GM12878 (cell line): ENCODE measurements around the gene CATSPER3. TPM values are rescaled to one million over a fixed set of nuclear protein-coding genes. Genes with fewer than 3 reads are reported as not detected.

Source experiments
- ATAC-seq: fragments of 200-7000 bp; cut with Tn5 transposase; 3 replicates; pipeline ENCODE4 v1.9.1; 2020; ENCODE audit warnings: mild to moderate bottlenecking, moderate library complexity
- BruUV-seq: library from RNA; stranded (reverse); fragments of 400-500 nt; replicated peaks from 2 replicates; lab custom pipeline; 2021; lab: Mats Ljungman, UMichigan
- CTCF ChIA-PET: fragments of 300-600 bp; sonication (Branson Sonifier 250); formaldehyde crosslinking; extraction: SDS; loops from one replicate; lab custom pipeline; 2021; ENCODE audit warnings: inconsistent platforms; lab: Yijun Ruan, JAX
- POLR2A ChIA-PET: fragments of 350-600 bp; formaldehyde crosslinking; extraction: SDS; loops from one replicate; lab custom pipeline; 2021; ENCODE audit warnings: inconsistent platforms; lab: Charles Lee
- RAD21 ChIA-PET: fragments of 300-600 bp; sonication (Branson Sonifier 250); formaldehyde crosslinking; loops from one replicate; lab custom pipeline; 2023; ENCODE audit warnings: antibody characterized with exemption; ENCODE audit not compliant: unreplicated experiment; lab: Charles Lee
- SMC1A ChIA-PET: fragments of 300-600 bp; sonication (Branson Sonifier 250); formaldehyde crosslinking; loops from one replicate; lab custom pipeline; 2023; ENCODE audit not compliant: unreplicated experiment, uncharacterized antibody; lab: Charles Lee
- DNase-seq: peaks from one replicate; pipeline ENCODE4 v3.0.0-alpha.2; 2011; ENCODE audit warnings: low read depth, low spot score
- FAIRE-seq: peaks from 3 replicates; lab custom pipeline; 2011; peaks lifted over from hg19 to GRCh38; lab: Jason Lieb, UNC
- H2AFZ ChIP-seq: 2 replicates; pipeline ENCODE4 v1.6.0; 2011; ENCODE audit warnings: low read depth, low read length, control low read depth; ENCODE audit not compliant: control insufficient read depth
- H3K27ac ChIP-seq: 2 replicates; pipeline ENCODE4 v1.5.1; 2011; ENCODE audit warnings: control low read depth; ENCODE audit not compliant: control insufficient read depth, insufficient read depth
- H3K27me3 ChIP-seq, 2 experiments: replicated peaks in 1 of 2; 2 replicates each; pipeline versions ENCODE4 v1.6.0 to v1.6.1; 2011; ENCODE audit warnings: low read length in 1 of 2; ENCODE audit not compliant: control insufficient read depth in 2 of 2, insufficient read depth in 2 of 2
- H3K36me3 ChIP-seq, 2 experiments: 2 replicates each; pipeline ENCODE4 v1.5.1; 2011; ENCODE audit warnings: low read length in 1 of 2; ENCODE audit not compliant: control insufficient read depth in 2 of 2, insufficient read depth in 2 of 2
- H3K4me1 ChIP-seq: 2 replicates; pipeline ENCODE4 v1.6.1; 2011; ENCODE audit warnings: mild to moderate bottlenecking, low read length, moderate library complexity, mixed read lengths; ENCODE audit not compliant: control insufficient read depth, insufficient read depth
- H3K4me2 ChIP-seq: 2 replicates; pipeline ENCODE4 v1.6.0; 2011; ENCODE audit warnings: control low read depth; ENCODE audit not compliant: control insufficient read depth, insufficient read depth
- H3K4me3 ChIP-seq: fragments of 200-600 bp; sonication (generic); 2 replicates; pipeline ENCODE4 v1.5.1; 2016
- H3K79me2 ChIP-seq: 2 replicates; pipeline ENCODE4 v1.6.0; 2011; ENCODE audit warnings: low read length; ENCODE audit not compliant: control insufficient read depth, insufficient read depth
- H3K9ac ChIP-seq: 2 replicates; pipeline ENCODE4 v1.8.0; 2011; ENCODE audit warnings: low read length, control low read depth, mixed read lengths; ENCODE audit not compliant: control insufficient read depth, insufficient read depth
- H3K9me3 ChIP-seq: replicated peaks from 3 replicates; pipeline ENCODE4 v1.5.1; 2011; ENCODE audit warnings: mild to moderate bottlenecking, low read length; ENCODE audit not compliant: control insufficient read depth, insufficient read depth
- H4K20me1 ChIP-seq: 2 replicates; pipeline ENCODE4 v1.6.0; 2011; ENCODE audit not compliant: control insufficient read depth, insufficient read depth
- BMI1 ChIP-seq: fragments of 450-650 bp; IDR thresholded peaks from 2 replicates; pipeline ENCODE4 v1.6.1; 2016; ENCODE audit warnings: mild to moderate bottlenecking, moderate library complexity, borderline replicate concordance
- CEBPB ChIP-seq, 2 experiments: fragments of 150-350 bp in 1 of 2; IDR thresholded peaks; 2 replicates each; pipeline ENCODE4 v1.6.1; 2012 to 2014; ENCODE audit warnings: low read depth in 2 of 2, low read length in 2 of 2, borderline replicate concordance in 1 of 2, inconsistent platforms in 1 of 2
- CREB1 ChIP-seq: IDR thresholded peaks from 2 replicates; pipeline ENCODE4 v1.6.1; 2012; ENCODE audit warnings: low read depth, mild to moderate bottlenecking, inconsistent platforms
- FOXK2 ChIP-seq: fragments of 450-650 bp; IDR thresholded peaks from 2 replicates; pipeline ENCODE4 v1.6.1; 2017; ENCODE audit warnings: mild to moderate bottlenecking, moderate library complexity
- IRF4 ChIP-seq: IDR thresholded peaks from 2 replicates; pipeline ENCODE4 v1.6.1; 2011; ENCODE audit warnings: low read depth, low read length
- JUND ChIP-seq: IDR thresholded peaks from 2 replicates; pipeline ENCODE4 v1.6.1; 2012; ENCODE audit warnings: low read depth, mild to moderate bottlenecking, low read length, improper control_type of control experiment, moderate library complexity
- MXI1 ChIP-seq: fragments of 150-350 bp; IDR thresholded peaks from 2 replicates; pipeline ENCODE4 v1.6.1; 2011; ENCODE audit warnings: low read depth, mild to moderate bottlenecking, inconsistent platforms, low read length, improper control_type of control experiment
- NR2C1 ChIP-seq: fragments of 450-650 bp; IDR thresholded peaks from 2 replicates; pipeline ENCODE4 v1.6.1; 2017; ENCODE audit warnings: antibody characterized with exemption, mild to moderate bottlenecking, moderate library complexity
- PAX8 ChIP-seq: fragments of 450-650 bp; IDR thresholded peaks from 2 replicates; pipeline ENCODE4 v1.6.1; 2017; ENCODE audit warnings: mild to moderate bottlenecking, moderate library complexity
- PKNOX1 ChIP-seq: fragments of 450-650 bp; IDR thresholded peaks from 2 replicates; pipeline ENCODE4 v1.6.1; 2016; ENCODE audit warnings: mild to moderate bottlenecking
- POLR2A ChIP-seq: IDR thresholded peaks from 2 replicates; pipeline ENCODE4 v1.6.1; 2011; ENCODE audit warnings: low read depth, mild to moderate bottlenecking, low read length
- RUNX3 ChIP-seq: IDR thresholded peaks from 2 replicates; pipeline ENCODE4 v1.6.1; 2012; ENCODE audit warnings: low read length, inconsistent platforms
- SUZ12 ChIP-seq: fragments of 200-600 bp; sonication (generic); IDR thresholded peaks from one replicate; pipeline ENCODE4 v1.6.1; 2018; ENCODE audit warnings: antibody characterized with exemption, mild to moderate bottlenecking; ENCODE audit not compliant: unreplicated experiment
- ZBTB4 ChIP-seq: fragments of 450-650 bp; formaldehyde crosslinking; IDR thresholded peaks from 2 replicates; pipeline ENCODE4 v1.4.0; 2022; ENCODE audit warnings: mild to moderate bottlenecking, moderate library complexity
- ZNF622 ChIP-seq: fragments of 450-650 bp; IDR thresholded peaks from 2 replicates; pipeline ENCODE4 v1.6.1; 2017; ENCODE audit warnings: mild to moderate bottlenecking, inconsistent platforms
- WGBS: methylation state at CpG from one replicate; pipeline ENCODE4 v1.1.6; 2016; ENCODE audit warnings: low lambda C conversion rate; ENCODE audit not compliant: insufficient replicate concordance, insufficient coverage; ENCODE audit errors: missing lambda C conversion rate; 5-methylcytosine and 5-hydroxymethylcytosine counted together
- in situ Hi-C: fragments of 300-500 bp; cut with MboI; formaldehyde crosslinking; loops from 9 replicates; pipeline ENCODE4 v1.14.3; 2018; ENCODE audit warnings: mixed read lengths
- intact Hi-C: fragments of 100-400 bp; cut with micrococcal nuclease; formaldehyde crosslinking; loops from one replicate; pipeline ENCODE4 v1.14.2; 2022; ENCODE audit not compliant: unreplicated experiment
- polyA plus RNA-seq, 11 experiments: library from polyadenylated mRNA; depleted of rRNA in 4 of 11; unstranded in 6 of 11; stranded (reverse) in 5 of 11; fragments of >200 nt; fragmentation: Nextera tagmentation in 4 of 11; fragmentation: Illumina TruSeq in 1 of 11; extraction: Ambion mirVana in 4 of 11; extraction: Trizol in 1 of 11; gene quantifications; 1 replicate in 1 of 11; 2 replicates in 10 of 11; pipeline versions ENCODE4 v1.2.1 to v1.2.3, GENCODE V29; 2011 to 2016; ENCODE audit warnings: inconsistent platforms in 2 of 11, missing spikeins in 2 of 11, low read depth in 1 of 11
- total RNA-seq, 4 experiments: library from RNA; depleted of rRNA in 3 of 4; stranded (reverse); fragments of >200 nt in 3 of 4; fragmentation: Illumina TruSeq in 1 of 4; extraction: Trizol in 1 of 4; gene quantifications; 2 replicates each; pipeline versions ENCODE4 v1.2.1 to v1.2.3, GENCODE V29; 2013 to 2021

The CATSPER3 gene
- total and polyA plus RNA-seq, 10 of the 15 experiments (the other 5 are each of a cell fraction or from before 2014, with no cell fraction given) = 0.06 to 0.38 (median 0.13) TPM; not detected in 4

- RAD21 ChIA-PET = no interaction called here
- Histone ChIP-seq H3K4me2 (no peak overlapping the region), H3K9me3 (no peaks in the 10 kb centered on the region), H3K9ac (no peak overlapping the region), H3K27me3 (no peaks in the 10 kb centered on the region), H3K4me1 (no peaks in the 10 kb centered on the region), H2AFZ (no peak overlapping the region), H4K20me1 (no peaks in the 10 kb centered on the region), H3K36me3 (no peaks in the 10 kb centered on the region), H3K27ac (no peak overlapping the region), H3K79me2 (no peaks in the 10 kb centered on the region), H3K4me3 (no peak overlapping the region)
- SMC1A ChIA-PET = no interaction called here
- no peak for DNase-seq
- TF ChIP-seq BMI1 = no peak
- no peak for TF ChIP-seq RUNX3
- no peak for TF ChIP-seq SUZ12
- TF ChIP-seq ZNF622 = no peak
- TF ChIP-seq IRF4 = no peak
- no peak for TF ChIP-seq CEBPB (IDR thresholded peaks at IDR 0.05; ENCODE audit: borderline replicate concordance in 1 of 2, low read depth in 2 of 2, low read length in 2 of 2)
- TF ChIP-seq PKNOX1 = no peak
- no peak for TF ChIP-seq POLR2A
- CTCF ChIA-PET = interaction anchor here (0.9 kb wide), 1 partner anchor 21 kb away, joined by 3 read pairs; no protein-coding TSS in a partner anchor
- in situ Hi-C loops (no loop called here), intact Hi-C loops (no loop called here)
- 36% methylated on average over 3 of the region's 3 CpGs for WGBS
- POLR2A ChIA-PET = no interaction called here
- FAIRE-seq = no peak
- ATAC-seq = no peak
- no TSS peak for BruUV-seq
Observed at GRCh38 chr5:135005076-135005475, 37.4 kb downstream of the CATSPER3 start.

- Histone ChIP-seq H3K4me1 (no peaks in the 10 kb centered on the region), H3K27ac (no peak overlapping the region), H3K9ac (no peak overlapping the region), H3K4me2 (no peak overlapping the region), H3K79me2 (no peaks in the 10 kb centered on the region), H2AFZ (no peak overlapping the region), H4K20me1 (no peaks in the 10 kb centered on the region), H3K36me3 (no peaks in the 10 kb centered on the region), H3K27me3 (no peaks in the 10 kb centered on the region), H3K9me3 (no peaks in the 10 kb centered on the region), H3K4me3 (no peak overlapping the region)
- intact Hi-C loops = no loop called here
- WGBS = 61% methylated on average over 9 of the region's 9 CpGs
- ChIA-PET SMC1A (no interaction called here), RAD21 (no interaction called here), CTCF (no interaction called here), POLR2A (no interaction called here)
- ATAC-seq = no peak
- BruUV-seq = no TSS peak
- in situ Hi-C loops = no loop called here
- no peak for FAIRE-seq
- no peak for DNase-seq
- TF ChIP-seq ZBTB4 (CRISPR knock-in tag) (no peak), NR2C1 (no peak), MXI1 (no peak), JUND (no peak), FOXK2 (no peak), PAX8 (no peak), CREB1 (no peak)
Observed at GRCh38 chr5:135007305-135007704, 39.6 kb downstream of the CATSPER3 start.
